Mesendoderm (in vitro differentiated cells): ENCODE data around the gene STK32A.

Experiments
- DNase-seq: peaks from one replicate; pipeline ENCODE4 v3.0.0; 2013
- H2AK5ac ChIP-seq: 2 replicates; pipeline ENCODE4 v1.6.1; 2013; ENCODE audit warnings: low read length, inconsistent platforms
- H2BK120ac ChIP-seq: 2 replicates; pipeline ENCODE4 v1.6.1; 2013; ENCODE audit warnings: low read depth, mild to moderate bottlenecking, low read length, moderate library complexity, mixed read lengths
- H2BK15ac ChIP-seq: replicated peaks from 2 replicates; pipeline ENCODE4 v1.6.1; 2013; ENCODE audit warnings: low read depth, mild to moderate bottlenecking, moderate library complexity
- H2BK5ac ChIP-seq: 2 replicates; pipeline ENCODE4 v1.6.1; 2013; ENCODE audit warnings: low read length, inconsistent platforms
- H3K18ac ChIP-seq: 2 replicates; pipeline ENCODE4 v1.6.1; 2013; ENCODE audit warnings: mild to moderate bottlenecking, low read length, mixed read lengths
- H3K23ac ChIP-seq: one replicate; pipeline ENCODE4 v1.6.1; 2013; ENCODE audit warnings: low read length
- H3K27ac ChIP-seq: 2 replicates; pipeline ENCODE4 v1.5.1; 2013; ENCODE audit warnings: low read depth, mild to moderate bottlenecking, inconsistent platforms, low read length, moderate library complexity
- H3K27me3 ChIP-seq: 2 replicates; pipeline ENCODE4 v1.6.1; 2013; ENCODE audit warnings: low read length, control low read depth, mild to moderate bottlenecking, inconsistent platforms; ENCODE audit not compliant: insufficient read depth, poor library complexity
- H3K36me3 ChIP-seq: 2 replicates; pipeline ENCODE4 v1.6.1; 2013; ENCODE audit warnings: low read length, inconsistent platforms; ENCODE audit not compliant: control insufficient read depth, insufficient read depth
- H3K4ac ChIP-seq: one replicate; pipeline ENCODE4 v1.6.1; 2013; ENCODE audit warnings: low read depth, mild to moderate bottlenecking, low read length, moderate library complexity
- H3K4me1 ChIP-seq: 2 replicates; pipeline ENCODE4 v1.6.1; 2013; ENCODE audit warnings: low read depth, low read length, inconsistent platforms; ENCODE audit not compliant: control insufficient read depth
- H3K4me2 ChIP-seq: 2 replicates; pipeline ENCODE4 v1.6.1; 2013; ENCODE audit warnings: low read length
- H3K4me3 ChIP-seq: 2 replicates; pipeline ENCODE4 v1.5.1; 2013; ENCODE audit warnings: mild to moderate bottlenecking, low read length
- H3K56ac ChIP-seq: one replicate; pipeline ENCODE4 v1.6.1; 2013; ENCODE audit warnings: low read length
- H3K79me1 ChIP-seq: 2 replicates; pipeline ENCODE4 v1.6.1; 2013; ENCODE audit warnings: low read length, inconsistent platforms
- H3K79me2 ChIP-seq: 2 replicates; pipeline ENCODE4 v1.6.1; 2013; ENCODE audit warnings: mild to moderate bottlenecking, low read length; ENCODE audit not compliant: control insufficient read depth, insufficient read depth
- H3K9ac ChIP-seq: 2 replicates; pipeline ENCODE4 v1.6.1; 2013; ENCODE audit warnings: low read length, inconsistent platforms
- H4K5ac ChIP-seq: one replicate; pipeline ENCODE4 v1.6.1; 2013; ENCODE audit warnings: low read length
- H4K8ac ChIP-seq: one replicate; pipeline ENCODE4 v1.6.1; 2013; ENCODE audit warnings: low read depth, mild to moderate bottlenecking, control low read depth, low read length, moderate library complexity
- WGBS: extraction: QIAGEN DNeasy Blood & Tissue Kit; methylation state at CpG from one replicate; pipeline ENCODE4 v1.1.7; 2013; ENCODE audit warnings: low lambda C conversion rate, missing lambda C conversion rate; ENCODE audit not compliant: insufficient coverage; ENCODE audit errors: extremely low coverage; 5-methylcytosine and 5-hydroxymethylcytosine counted together

STK32A gene

GRCh38 chr5:147418613-147419012, 183.8 kb downstream of the STK32A start:
- no peak overlapping the region for H3K4me3 ChIP-seq
- H2BK5ac ChIP-seq, result no peak overlapping the region
- H2BK15ac ChIP-seq, result no peak overlapping the region
- no peaks in the 10 kb centered on the region for H3K36me3 ChIP-seq
- H4K5ac ChIP-seq, result no peak overlapping the region
- no peak overlapping the region for H3K56ac ChIP-seq
- H2AK5ac ChIP-seq, result no peak overlapping the region
- no CpG with 5 or more reads among the region's 2 CpGs for WGBS
- no peak for DNase-seq
- no peak overlapping the region for H3K4me2 ChIP-seq
- H3K79me2 ChIP-seq, result no peaks in the 10 kb centered on the region
- H3K4ac ChIP-seq, result no peak overlapping the region
- H3K27me3 ChIP-seq, result no peaks in the 10 kb centered on the region
- no peaks in the 10 kb centered on the region for H3K4me1 ChIP-seq
- no peak overlapping the region for H3K23ac ChIP-seq
- no peak overlapping the region for H4K8ac ChIP-seq
- no peaks in the 10 kb centered on the region for H3K79me1 ChIP-seq
- H2BK120ac ChIP-seq, result no peak overlapping the region
- no peak overlapping the region for H3K9ac ChIP-seq
- H3K18ac ChIP-seq, result no peak overlapping the region
- no peak overlapping the region for H3K27ac ChIP-seq

- Histone ChIP-seq H3K27ac (no peak overlapping the region), H3K4me3 (no peak overlapping the region)
- WGBS, result no CpG with 5 or more reads among the region's 3 CpGs
Measured at GRCh38 chr5:147426640-147427327, 192.0 kb downstream of the STK32A start.

GRCh38 chr5:147427521-147428401, 192.9 kb downstream of the STK32A start:
- no peak overlapping the region for H3K9ac ChIP-seq
- no peak overlapping the region for H3K56ac ChIP-seq
- H3K18ac ChIP-seq, result no peak overlapping the region
- H2BK5ac ChIP-seq, result no peak overlapping the region
- no peak overlapping the region for H3K23ac ChIP-seq
- no peak overlapping the region for H2BK15ac ChIP-seq
- no peak overlapping the region for H3K27ac ChIP-seq
- H2BK120ac ChIP-seq, result no peak overlapping the region
- H3K4me2 ChIP-seq, result no peak overlapping the region
- H3K36me3 ChIP-seq, result no peaks in the 10 kb centered on the region
- H4K5ac ChIP-seq, result no peak overlapping the region
- no peak overlapping the region for H3K4me3 ChIP-seq
- H3K4me1 ChIP-seq, result peaks cover 2% of the 10 kb centered on the region
- no peaks in the 10 kb centered on the region for H3K27me3 ChIP-seq
- no peak overlapping the region for H3K4ac ChIP-seq
- no peak overlapping the region for H2AK5ac ChIP-seq
- H4K8ac ChIP-seq, result no peak overlapping the region
- H3K79me1 ChIP-seq, result peaks cover 5% of the 10 kb centered on the region
- no peak for DNase-seq
- peaks cover 9% of the 10 kb centered on the region for H3K79me2 ChIP-seq
- no CpG with 5 or more reads among the region's 1 CpG for WGBS

More at GRCh38 chr5:147426640-147427327, 192.0 kb downstream of the STK32A start:
- H3K27me3 ChIP-seq, result no peaks in the 10 kb centered on the region
- no peak overlapping the region for H2AK5ac ChIP-seq
- no peak overlapping the region for H2BK5ac ChIP-seq
- no peak overlapping the region for H3K4me2 ChIP-seq
- H3K4ac ChIP-seq, result no peak overlapping the region
- no peak overlapping the region for H3K23ac ChIP-seq
- H3K79me1 ChIP-seq, result peaks cover 5% of the 10 kb centered on the region
- H3K18ac ChIP-seq, result no peak overlapping the region
- no peak overlapping the region for H4K5ac ChIP-seq
- H3K79me2 ChIP-seq, result peaks cover 7% of the 10 kb centered on the region
- H3K56ac ChIP-seq, result no peak overlapping the region
- no peak overlapping the region for H3K9ac ChIP-seq
- peaks cover 2% of the 10 kb centered on the region for H3K4me1 ChIP-seq
- H3K36me3 ChIP-seq, result no peaks in the 10 kb centered on the region
- no peak for DNase-seq
- H4K8ac ChIP-seq, result no peak overlapping the region
- no peak overlapping the region for H2BK15ac ChIP-seq
- H2BK120ac ChIP-seq, result no peak overlapping the region

GRCh38 chr5:147430628-147431027, 195.8 kb downstream of the STK32A start:
- H2BK120ac ChIP-seq, result no peak overlapping the region
- no peak overlapping the region for H3K56ac ChIP-seq
- no peak overlapping the region for H4K8ac ChIP-seq
- H3K79me1 ChIP-seq, result peaks cover 7% of the 10 kb centered on the region
- no CpG with 5 or more reads among the region's 2 CpGs for WGBS
- H2AK5ac ChIP-seq, result no peak overlapping the region
- H2BK15ac ChIP-seq, result no peak overlapping the region
- H3K23ac ChIP-seq, result no peak overlapping the region
- no peak overlapping the region for H3K9ac ChIP-seq
- H3K36me3 ChIP-seq, result no peaks in the 10 kb centered on the region
- H3K27me3 ChIP-seq, result no peaks in the 10 kb centered on the region
- no peak for DNase-seq
- H3K27ac ChIP-seq, result no peak overlapping the region
- H4K5ac ChIP-seq, result no peak overlapping the region
- no peak overlapping the region for H3K4me2 ChIP-seq
- H3K4me3 ChIP-seq, result no peak overlapping the region
- no peak overlapping the region for H3K18ac ChIP-seq
- H3K79me2 ChIP-seq, result peaks cover 11% of the 10 kb centered on the region
- no peak overlapping the region for H2BK5ac ChIP-seq
- peaks cover 2% of the 10 kb centered on the region for H3K4me1 ChIP-seq
- H3K4ac ChIP-seq, result no peak overlapping the region

- H2AK5ac ChIP-seq, result no peak overlapping the region
- DNase-seq, result peak; percentile 23
- no peak overlapping the region for H3K27ac ChIP-seq
Measured at GRCh38 chr5:147431586-147431985, 196.8 kb downstream of the STK32A start.

More at GRCh38 chr5:147431586-147431985, 196.8 kb downstream of the STK32A start:
- H3K18ac ChIP-seq, result no peak overlapping the region
- no peak overlapping the region for H2BK120ac ChIP-seq
- no peak overlapping the region for H2BK5ac ChIP-seq
- H4K8ac ChIP-seq, result no peak overlapping the region
- peaks cover 13% of the 10 kb centered on the region for H3K79me2 ChIP-seq
- H3K9ac ChIP-seq, result no peak overlapping the region
- no peaks in the 10 kb centered on the region for H3K27me3 ChIP-seq
- no peak overlapping the region for H3K4ac ChIP-seq
- H3K4me1 ChIP-seq, result peaks cover 2% of the 10 kb centered on the region
- no peak overlapping the region for H3K23ac ChIP-seq
- WGBS, result no CpG with 5 or more reads among the region's 3 CpGs
- H3K4me2 ChIP-seq, result no peak overlapping the region
- H3K4me3 ChIP-seq, result no peak overlapping the region
- H3K79me1 ChIP-seq, result peaks cover 9% of the 10 kb centered on the region
- no peak overlapping the region for H3K56ac ChIP-seq
- H3K36me3 ChIP-seq, result no peaks in the 10 kb centered on the region
- no peak overlapping the region for H4K5ac ChIP-seq
- no peak overlapping the region for H2BK15ac ChIP-seq
